Neutrophil (primary cell): Measurements from ENCODE around the gene TMEM258.

Experiments
- H3K27ac ChIP-seq: fragments of 200-600 bp; sonication (generic); 2 replicates; pipeline ENCODE4 v1.5.1; 2016; ENCODE audit warnings: mild to moderate bottlenecking, moderate library complexity
- H3K27me3 ChIP-seq: fragments of 200-600 bp; sonication (generic); 2 replicates; pipeline ENCODE4 v1.6.0; 2016; ENCODE audit warnings: mild to moderate bottlenecking
- H3K36me3 ChIP-seq: fragments of 200-600 bp; sonication (generic); 2 replicates; pipeline ENCODE4 v1.5.1; 2017
- H3K4me1 ChIP-seq, 2 experiments: fragments of 200-600 bp in 1 of 2; sonication (generic) in 1 of 2; 1 replicate in 1 of 2; 2 replicates in 1 of 2; pipeline versions ENCODE4 v1.5.1 to v1.6.1; 2013 to 2016; ENCODE audit warnings: low read depth in 1 of 2, low read length in 1 of 2, mild to moderate bottlenecking in 1 of 2, moderate library complexity in 1 of 2; ENCODE audit not compliant: control insufficient read depth in 1 of 2, insufficient read depth in 1 of 2
- H3K4me3 ChIP-seq, 2 experiments: fragments of 200-600 bp in 1 of 2; sonication (generic) in 1 of 2; 1 replicate in 1 of 2; 2 replicates in 1 of 2; pipeline ENCODE4 v1.5.1; 2013 to 2016; ENCODE audit warnings: low read depth in 1 of 2, low read length in 1 of 2, mild to moderate bottlenecking in 1 of 2, moderate library complexity in 1 of 2
- H3K9me3 ChIP-seq: fragments of 200-600 bp; sonication (generic); 2 replicates; pipeline ENCODE4 v1.5.1; 2016
- TF ChIP-seq, protein P1 (sequence below): fragments of 200-600 bp; sonication (generic); IDR thresholded peaks from 2 replicates; pipeline ENCODE4 v1.5.1; 2016; ENCODE audit warnings: antibody characterized with exemption

Gene TMEM258

DNA sequence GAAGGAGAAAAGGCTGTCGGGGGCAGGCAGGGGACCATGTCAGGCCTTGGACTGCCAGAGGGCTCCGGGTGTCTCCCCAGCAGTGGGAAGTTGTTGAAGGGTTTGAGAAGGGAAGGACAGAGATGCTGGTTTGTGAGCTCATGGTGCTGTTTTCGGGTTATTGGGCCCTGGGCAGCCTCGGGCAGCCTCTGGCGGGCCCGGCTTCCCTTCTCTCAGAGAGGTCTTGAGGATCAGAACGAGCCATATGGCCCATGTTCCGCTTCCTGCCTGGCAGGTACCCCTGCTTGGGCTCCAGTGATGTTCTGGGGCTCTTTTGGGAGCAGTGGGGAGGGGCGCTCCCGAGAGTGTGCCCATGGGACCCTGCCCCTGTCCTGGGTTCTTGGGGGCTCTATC is 30.2 kb downstream of the TMEM258 start:
- TF ChIP-seq, protein P1, sequence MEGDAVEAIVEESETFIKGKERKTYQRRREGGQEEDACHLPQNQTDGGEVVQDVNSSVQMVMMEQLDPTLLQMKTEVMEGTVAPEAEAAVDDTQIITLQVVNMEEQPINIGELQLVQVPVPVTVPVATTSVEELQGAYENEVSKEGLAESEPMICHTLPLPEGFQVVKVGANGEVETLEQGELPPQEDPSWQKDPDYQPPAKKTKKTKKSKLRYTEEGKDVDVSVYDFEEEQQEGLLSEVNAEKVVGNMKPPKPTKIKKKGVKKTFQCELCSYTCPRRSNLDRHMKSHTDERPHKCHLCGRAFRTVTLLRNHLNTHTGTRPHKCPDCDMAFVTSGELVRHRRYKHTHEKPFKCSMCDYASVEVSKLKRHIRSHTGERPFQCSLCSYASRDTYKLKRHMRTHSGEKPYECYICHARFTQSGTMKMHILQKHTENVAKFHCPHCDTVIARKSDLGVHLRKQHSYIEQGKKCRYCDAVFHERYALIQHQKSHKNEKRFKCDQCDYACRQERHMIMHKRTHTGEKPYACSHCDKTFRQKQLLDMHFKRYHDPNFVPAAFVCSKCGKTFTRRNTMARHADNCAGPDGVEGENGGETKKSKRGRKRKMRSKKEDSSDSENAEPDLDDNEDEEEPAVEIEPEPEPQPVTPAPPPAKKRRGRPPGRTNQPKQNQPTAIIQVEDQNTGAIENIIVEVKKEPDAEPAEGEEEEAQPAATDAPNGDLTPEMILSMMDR, result no peak
- H3K27ac ChIP-seq, result no peak overlapping the region

DNA sequence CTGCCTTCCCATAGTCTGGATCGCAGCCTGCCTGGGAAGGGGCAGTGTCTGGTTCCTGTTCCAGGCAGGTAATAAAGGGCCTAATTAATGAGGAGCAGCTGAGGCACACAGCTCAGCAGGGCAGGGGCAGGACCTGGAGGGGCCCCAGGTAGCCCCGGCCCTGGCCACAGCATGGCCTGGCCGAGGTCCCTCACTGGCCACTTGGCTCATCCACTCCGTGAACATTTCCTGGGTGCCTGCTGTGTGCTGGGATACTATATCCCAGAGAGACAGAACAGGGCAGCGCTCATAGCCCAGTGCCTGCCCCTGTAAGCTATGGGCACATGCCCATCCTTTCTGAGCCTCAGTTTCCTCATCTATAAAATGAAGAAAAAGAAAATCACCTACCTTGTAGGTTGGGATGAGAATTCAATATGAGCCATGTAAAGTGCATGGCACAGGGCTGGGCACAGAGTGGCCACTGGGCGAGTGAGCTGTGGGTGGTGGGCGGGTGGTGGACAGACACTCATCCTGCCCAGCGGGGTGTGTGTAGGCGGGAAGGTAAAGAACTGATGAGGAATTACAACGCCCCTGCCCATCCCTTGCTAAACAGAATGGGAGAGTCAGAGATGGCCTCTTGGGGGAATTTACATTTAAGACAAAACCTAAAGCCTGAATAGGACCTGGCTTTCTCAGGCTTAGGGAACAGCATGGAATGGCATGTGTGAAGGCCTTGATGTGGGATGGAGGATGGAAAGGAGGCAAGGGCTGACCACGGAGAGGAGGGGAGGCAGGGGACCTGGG is 30.8 kb downstream of the TMEM258 start:
- Histone ChIP-seq H3K9me3 (no peaks in the 10 kb centered on the region), H3K4me1 (no peaks in the 10 kb centered on the region), H3K36me3 (no peaks in the 10 kb centered on the region), H3K27me3 (peaks cover 5% of the 10 kb centered on the region), H3K27ac (no peak overlapping the region), H3K4me3 (no peak overlapping the region)
- TF ChIP-seq, protein P1, result no peak

More for the DNA sequence above, 30.2 kb downstream of the TMEM258 start:
- no peaks in the 10 kb centered on the region for H3K36me3 ChIP-seq
- no peak overlapping the region for H3K4me3 ChIP-seq
- no peaks in the 10 kb centered on the region for H3K9me3 ChIP-seq
- peaks cover 5% of the 10 kb centered on the region for H3K27me3 ChIP-seq
- H3K4me1 ChIP-seq, result no peaks in the 10 kb centered on the region

DNA sequence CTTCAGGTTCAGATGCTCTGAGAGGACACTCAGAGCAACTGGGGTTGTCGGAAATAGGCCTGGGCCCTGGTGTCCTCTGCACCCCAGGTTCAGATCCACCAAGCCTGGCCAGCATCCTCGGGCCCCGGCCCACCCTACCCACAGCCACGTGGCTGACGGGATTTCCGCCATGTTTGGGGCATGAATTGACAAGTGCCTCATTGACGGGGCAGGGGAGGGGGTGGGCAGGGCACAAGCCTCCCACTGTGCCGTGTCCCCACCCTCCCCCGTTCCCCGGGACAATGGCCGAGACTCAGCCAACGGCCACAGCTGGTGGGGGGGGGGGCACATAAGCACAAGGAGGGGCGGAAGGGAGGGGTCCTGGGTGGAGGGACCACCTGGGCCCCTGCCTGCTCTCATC is 31.5 kb downstream of the TMEM258 start:
- TF ChIP-seq, protein P1, result no peak
- H3K9me3 ChIP-seq, result no peaks in the 10 kb centered on the region
- no peak overlapping the region for H3K4me3 ChIP-seq
- H3K4me1 ChIP-seq, result no peaks in the 10 kb centered on the region
- H3K27me3 ChIP-seq, result peaks cover 5% of the 10 kb centered on the region
- no peak overlapping the region for H3K27ac ChIP-seq
- H3K36me3 ChIP-seq, result no peaks in the 10 kb centered on the region

DNA sequence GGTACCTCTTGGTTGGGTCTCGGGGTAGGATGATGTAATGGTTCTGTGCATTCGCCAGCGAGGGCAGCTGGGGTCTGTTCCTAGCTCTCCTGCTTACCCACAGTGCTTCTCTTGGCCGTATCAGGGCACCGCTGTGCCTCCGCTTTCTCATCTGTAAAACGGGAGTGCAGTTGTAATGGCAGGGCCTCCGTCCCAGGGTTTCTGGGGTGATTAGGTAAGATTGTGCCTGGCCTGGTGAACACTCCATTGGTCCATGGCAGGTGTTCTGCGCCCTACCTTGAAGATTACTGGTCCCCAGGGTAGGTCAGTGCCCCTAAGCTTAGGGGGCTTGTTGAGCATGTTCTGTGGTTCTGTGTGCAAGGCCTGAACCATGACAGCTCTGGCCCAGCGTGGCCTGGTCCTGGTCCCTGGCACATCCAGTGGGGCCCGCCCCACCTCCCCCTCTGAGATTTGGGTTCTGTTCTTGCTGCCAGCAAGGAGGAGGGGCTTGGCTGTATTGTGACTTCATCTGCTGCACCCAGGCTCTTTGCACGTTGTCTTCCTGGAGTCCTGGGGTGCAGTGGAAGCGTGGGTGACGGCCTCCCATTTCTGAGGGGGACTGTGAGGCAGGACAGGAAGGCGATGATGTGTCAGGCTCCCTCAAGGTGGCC is 35.1 kb downstream of the TMEM258 start:
- no peaks in the 10 kb centered on the region for H3K4me1 ChIP-seq
- no peak overlapping the region for H3K27ac ChIP-seq
- H3K27me3 ChIP-seq, result peaks cover 25% of the 10 kb centered on the region
- no peaks in the 10 kb centered on the region for H3K36me3 ChIP-seq
- no peak overlapping the region for H3K4me3 ChIP-seq
- TF ChIP-seq, protein P1, result no peak
- no peaks in the 10 kb centered on the region for H3K9me3 ChIP-seq

DNA sequence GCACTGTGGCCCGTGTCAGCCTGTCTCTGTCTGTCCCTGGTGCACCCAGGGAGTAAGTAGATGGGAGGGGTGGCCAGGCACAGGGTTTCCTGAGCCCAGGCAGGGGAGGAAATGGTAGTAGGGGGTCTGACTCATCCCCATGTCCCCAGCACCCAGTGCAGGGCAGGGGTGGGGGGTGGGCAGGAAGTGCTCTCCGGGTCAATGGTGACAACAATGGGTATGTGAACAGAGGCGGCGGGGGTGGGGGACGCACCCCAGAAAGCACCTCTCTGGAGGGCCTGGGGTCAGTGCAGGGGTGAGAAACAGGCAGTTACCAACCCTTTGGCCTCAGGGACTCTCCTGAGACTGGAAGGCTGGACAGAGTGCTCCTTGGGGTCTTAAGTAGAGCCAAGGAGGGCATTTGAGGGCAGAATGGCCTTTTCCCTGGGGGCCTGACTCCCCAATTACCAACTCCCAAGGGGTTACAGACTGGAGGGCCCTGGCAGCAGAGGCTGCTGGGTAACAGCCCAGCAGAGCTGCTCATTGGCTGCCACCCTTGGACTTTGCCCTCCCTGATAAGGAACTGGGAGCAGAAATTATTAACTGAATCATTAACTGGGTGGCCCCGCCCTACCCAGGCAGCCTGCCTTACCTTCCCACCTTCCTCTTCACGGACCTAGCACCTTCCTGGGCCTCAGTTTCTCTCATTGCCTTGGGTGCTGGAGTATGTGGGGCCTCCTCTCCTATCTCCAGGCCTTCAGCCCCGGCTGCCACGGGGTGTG is 35.8 kb downstream of the TMEM258 start:
- TF ChIP-seq, protein P1, result no peak
- Histone ChIP-seq H3K27ac (no peak overlapping the region), H3K36me3 (no peaks in the 10 kb centered on the region)

More for the DNA sequence above, 35.8 kb downstream of the TMEM258 start:
- H3K9me3 ChIP-seq, result no peaks in the 10 kb centered on the region
- H3K4me3 ChIP-seq, result no peak overlapping the region
- H3K27me3 ChIP-seq, result peaks cover 32% of the 10 kb centered on the region
- H3K4me1 ChIP-seq, result peaks cover 0 to 4% of the 10 kb centered on the region in 2 experiments
